ENCODE measurements around the gene FMN2.

FMN2 gene

DNA sequence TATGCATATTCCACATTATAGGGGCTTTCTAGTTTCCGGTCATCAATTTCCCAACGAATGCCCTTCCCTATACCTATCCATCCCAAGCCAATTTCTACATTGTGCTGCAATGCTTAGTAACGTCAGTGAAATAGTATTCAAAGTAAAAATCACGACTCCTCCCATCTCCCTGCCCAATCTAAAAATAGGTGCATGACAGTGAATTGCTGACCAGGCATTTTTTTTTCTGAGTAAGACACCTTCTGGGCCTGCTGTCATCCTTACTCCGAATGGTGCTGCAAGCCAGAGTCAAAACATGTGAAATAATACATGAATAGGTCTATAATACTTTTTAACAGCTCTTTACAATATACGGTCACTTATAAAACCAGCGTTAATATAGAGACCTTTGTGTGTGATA is 400.1 kb downstream of the FMN2 start:
- no peak for DNase-seq (ENCODE audit: low read depth in 2 of 2)

- DNase-seq (ENCODE audit: low read depth in 2 of 2), result no peak
Measured at GRCh38 chr1:240492832-240493440, 401.3 kb downstream of the FMN2 start.

- no peak for DNase-seq (ENCODE audit: low read depth in 2 of 2)
Measured at GRCh38 chr1:240495601-240496000, 403.9 kb downstream of the FMN2 start.

- no peak for DNase-seq (ENCODE audit: low read depth in 2 of 2)
Measured at GRCh38 chr1:240496356-240496755, 404.7 kb downstream of the FMN2 start.

DNA sequence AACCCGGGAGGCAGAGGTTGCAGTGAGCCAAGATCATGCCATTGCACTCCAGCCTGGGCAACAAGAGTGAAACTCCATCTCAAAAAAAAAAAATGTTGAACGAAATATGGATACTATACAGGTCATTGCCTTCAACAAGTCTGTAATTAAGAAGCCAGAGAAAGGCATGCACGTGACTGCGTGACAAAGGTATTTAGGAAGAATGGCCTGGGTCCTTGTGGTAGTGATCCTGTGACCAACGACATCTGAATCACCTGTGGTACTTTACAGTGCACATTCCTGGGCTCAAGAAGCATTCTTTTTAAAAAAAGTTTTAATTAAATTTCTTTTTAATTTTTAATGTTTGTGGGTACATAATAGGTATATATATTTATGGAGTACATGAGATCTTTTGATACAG is 405.3 kb downstream of the FMN2 start:
- no peak for DNase-seq (ENCODE audit: low read depth in 2 of 2)

DNA sequence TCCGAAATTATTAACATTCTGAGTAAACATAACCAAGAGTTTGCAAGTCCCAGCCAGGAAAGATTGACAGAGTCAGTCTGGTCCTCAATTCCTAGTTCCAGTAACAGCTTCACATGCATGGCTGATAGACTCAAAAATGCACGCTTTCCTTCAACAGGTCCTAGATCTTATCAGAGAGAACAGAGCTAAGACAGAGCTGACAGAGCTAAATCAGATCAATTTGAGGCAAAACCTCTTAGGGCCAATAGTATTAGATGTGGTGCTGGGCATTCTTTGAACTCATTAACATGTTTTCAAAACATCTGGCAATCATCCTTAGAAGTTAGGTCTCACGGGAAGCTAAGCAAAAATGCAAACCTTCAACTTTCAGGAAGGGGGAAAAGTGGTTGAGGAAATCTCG is 406.2 kb downstream of the FMN2 start:
- no peak for DNase-seq (ENCODE audit: low read depth in 2 of 2)

DNA sequence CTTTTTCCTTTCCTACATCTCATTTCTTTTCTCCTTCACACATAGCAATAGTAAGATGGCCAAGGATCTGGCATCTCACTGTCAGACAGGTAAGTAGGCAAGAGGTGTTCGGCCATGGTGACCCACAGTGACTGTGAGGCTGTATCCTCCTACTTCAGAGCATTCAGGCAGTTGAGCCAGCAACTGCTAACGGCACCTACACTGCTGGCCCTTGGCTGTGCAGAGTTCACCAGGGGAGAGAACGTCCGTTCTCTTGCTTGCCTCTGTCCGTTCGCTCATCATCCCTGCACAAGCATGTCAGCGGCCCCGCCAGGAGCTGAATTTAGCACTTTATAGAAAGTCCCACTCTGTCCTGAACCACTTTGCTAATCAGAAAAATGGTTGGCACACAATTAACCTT is 406.7 kb downstream of the FMN2 start:
- no peak for DNase-seq (ENCODE audit: low read depth in 2 of 2)

DNA sequence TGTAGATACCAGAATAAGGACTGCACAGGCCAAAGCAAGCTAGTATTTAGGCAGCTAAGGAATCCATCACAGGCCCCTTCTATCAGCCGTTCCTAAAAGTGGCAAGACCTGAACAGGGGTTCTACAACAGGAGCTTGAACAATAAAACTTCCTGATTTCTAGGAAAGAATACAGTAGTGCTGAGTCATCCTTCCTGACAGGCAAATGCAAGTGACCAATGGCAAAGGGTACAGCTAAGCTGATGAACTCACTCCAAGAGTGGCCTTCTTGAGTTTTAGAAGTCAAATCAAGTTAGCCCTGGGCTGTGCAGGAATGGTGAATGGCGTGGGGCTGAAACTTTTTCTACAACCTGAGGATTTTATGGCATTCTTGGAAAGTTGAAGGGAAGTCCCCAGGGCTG is 407.3 kb downstream of the FMN2 start:
- no peak for DNase-seq (ENCODE audit: low read depth in 2 of 2)

DNA sequence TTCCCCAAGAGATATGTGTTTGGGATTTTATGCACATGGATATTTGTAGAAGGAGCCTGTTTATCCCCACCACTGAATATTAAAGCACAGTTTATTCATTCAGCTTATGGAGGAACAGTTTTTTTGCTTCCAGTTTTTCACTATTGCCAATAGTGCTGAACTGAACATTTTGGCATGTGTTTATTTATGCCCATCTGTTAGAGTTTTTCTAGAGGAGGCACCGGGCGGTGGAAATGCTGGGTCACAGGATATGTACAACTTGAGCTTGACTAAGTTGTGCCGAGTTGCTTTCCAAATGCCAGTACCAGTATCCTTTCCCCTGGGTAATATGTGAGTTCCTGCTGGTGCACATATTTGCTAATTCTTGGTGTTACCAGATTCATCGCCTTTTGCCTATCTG is 409.0 kb downstream of the FMN2 start:
- no peak for DNase-seq (ENCODE audit: low read depth in 2 of 2)

DNA sequence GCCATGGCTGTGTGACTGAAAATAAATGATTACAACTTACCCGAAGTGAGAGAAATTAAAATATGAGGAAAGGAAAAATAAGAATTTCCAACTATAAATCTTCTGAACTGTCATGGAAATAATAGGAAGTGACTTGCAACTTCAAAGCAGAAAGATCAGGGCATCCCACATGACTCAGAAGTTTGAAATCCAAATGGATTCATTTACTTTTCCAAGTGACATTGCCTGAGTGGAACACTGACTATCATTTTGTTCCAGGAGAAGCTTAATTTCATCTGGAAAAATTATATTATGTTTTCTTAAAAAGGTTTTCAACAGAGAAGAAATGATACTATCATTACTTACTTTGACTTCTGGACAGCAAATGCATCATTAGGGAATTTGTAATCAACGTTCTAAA is 409.4 kb downstream of the FMN2 start:
- no peak for DNase-seq (ENCODE audit: low read depth in 2 of 2)

GRCh38 chr1:240503036-240503435 is 411.4 kb downstream of the FMN2 start:
- no peak for DNase-seq (ENCODE audit: low read depth in 2 of 2)

- no peak for DNase-seq (ENCODE audit: low read depth in 2 of 2)
Measured at GRCh38 chr1:240503558-240503957, 411.9 kb downstream of the FMN2 start.

DNA sequence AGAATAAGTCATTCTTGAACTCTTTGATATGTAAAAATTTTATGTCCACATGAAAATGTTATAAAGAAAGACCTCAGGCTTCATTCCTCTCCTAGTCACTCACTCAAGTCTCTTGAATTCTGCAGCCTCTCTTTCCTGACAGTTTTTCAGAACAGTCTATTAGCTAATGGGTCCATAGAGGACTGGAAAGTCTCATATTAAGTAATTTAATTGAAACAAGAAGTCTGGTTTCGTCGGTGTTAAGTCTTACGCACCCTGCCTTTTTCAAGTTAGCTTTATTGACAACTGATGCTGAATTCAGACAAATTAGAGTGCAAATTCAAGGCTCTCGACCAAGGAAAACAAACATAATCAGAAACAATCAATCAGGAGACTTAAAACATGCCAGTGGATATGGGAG is 414.5 kb downstream of the FMN2 start:
- DNase-seq (ENCODE audit: low read depth in 2 of 2), result no peak

DNA sequence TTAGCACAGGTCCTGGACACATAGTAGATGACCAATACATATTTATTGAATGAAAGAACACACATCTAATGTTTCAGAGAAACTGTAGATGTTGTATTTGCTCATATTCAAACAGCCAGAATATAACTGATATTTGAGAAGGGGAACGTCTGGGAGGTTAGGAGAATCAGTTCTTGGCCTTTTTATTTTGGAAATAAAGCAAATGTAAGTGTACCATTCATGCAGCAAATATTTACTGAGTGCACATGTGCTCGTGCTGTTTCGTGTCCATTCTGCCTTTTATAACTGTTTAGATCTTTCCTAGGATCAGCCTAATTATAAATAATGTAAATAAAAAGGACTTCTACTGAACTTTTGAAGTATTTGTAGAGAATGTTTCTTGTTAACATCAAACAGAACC is 416.5 kb downstream of the FMN2 start:
- DNase-seq (ENCODE audit: low read depth in 2 of 2), result no peak

DNA sequence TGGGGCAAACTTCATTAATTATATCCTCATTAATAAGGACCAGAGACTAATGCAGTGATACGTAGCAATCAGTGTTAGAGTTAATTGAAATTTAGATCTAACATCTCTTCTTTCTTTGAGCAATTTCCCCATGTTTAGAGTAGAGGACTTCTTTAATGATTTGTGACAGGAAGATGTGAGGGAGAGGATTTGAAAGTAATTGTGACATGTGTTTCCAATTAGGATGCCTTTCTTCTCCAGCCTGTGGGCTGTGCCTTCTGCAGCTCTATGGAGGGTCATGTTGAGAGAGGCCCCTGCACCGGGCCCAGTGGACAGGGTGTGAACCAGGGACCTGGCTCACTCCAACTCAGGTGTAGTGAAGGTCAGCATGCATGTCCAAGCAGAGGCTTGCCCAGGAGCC is 417.3 kb downstream of the FMN2 start:
- DNase-seq (ENCODE audit: low read depth in 2 of 2), result no peak

- no peak for DNase-seq (ENCODE audit: low read depth in 2 of 2)
Measured at GRCh38 chr1:240511789-240512188, 420.1 kb downstream of the FMN2 start.

DNA sequence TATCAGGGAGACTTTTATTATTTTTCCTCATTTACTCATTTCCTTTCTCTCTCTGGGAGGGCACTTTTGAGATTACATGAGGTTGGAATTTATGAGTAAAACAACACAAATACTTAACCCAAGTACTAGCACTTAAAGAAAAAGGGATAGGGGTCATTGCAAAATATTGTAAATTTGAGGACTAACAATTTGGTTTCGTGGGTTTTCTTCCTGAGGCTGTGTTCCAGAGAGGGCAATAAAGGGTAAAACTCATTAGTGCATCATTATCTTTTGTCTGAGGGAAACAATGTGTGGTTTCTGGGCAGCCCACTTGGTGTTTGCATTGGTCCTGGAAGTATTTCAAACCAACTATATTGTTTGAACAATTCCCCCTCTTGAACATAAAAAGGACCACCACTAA is 423.8 kb downstream of the FMN2 start:
- no peak for DNase-seq (ENCODE audit: low read depth in 2 of 2)

GRCh38 chr1:240516069-240516468 is 424.4 kb downstream of the FMN2 start:
- no peak for DNase-seq (ENCODE audit: low read depth in 2 of 2)

- DNase-seq (ENCODE audit: low read depth in 2 of 2), result no peak
Measured at GRCh38 chr1:240517891-240518290, 426.2 kb downstream of the FMN2 start.

DNA sequence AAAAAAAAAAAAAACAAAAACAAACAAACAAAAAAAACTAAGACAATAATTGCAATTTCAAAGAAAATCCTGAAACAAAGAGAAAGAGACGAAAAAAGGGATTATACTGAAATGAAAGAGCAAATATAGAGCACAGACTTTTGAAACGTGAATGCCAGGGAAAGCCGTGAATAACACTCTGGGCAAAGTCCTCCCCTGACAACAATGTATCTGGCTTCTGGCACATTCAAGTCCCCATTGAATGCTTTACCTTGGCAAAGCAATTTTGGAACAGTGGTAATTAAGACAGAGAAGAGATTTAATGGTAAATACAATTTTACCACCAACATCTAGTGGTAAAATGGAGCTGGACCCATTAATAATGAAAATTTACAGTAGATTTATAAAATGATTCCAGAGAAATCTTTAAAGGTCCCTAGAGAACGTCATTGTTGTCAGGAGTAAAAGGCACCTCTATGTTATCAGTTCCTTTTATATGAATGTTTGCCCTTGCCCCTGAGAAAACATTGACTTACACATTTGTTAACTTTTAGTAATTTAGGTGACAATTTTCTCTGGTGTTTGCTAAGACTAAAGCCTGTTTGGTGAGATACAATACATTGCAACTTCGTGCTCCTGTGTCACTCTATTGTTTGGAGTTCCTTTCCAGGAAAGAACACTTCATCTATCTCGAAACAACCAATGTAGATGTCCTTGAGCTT is 430.6 kb downstream of the FMN2 start:
- DNase-seq (ENCODE audit: low read depth in 2 of 2), result no peak

- DNase-seq (ENCODE audit: low read depth in 2 of 2), result no peak
Measured at GRCh38 chr1:240524356-240525069, 432.8 kb downstream of the FMN2 start.
